ENCODE data around the gene WDR74. TPM values are rescaled to one million over a fixed set of nuclear protein-coding genes. Genes with fewer than 3 reads are reported as not detected.
A peak's percentile ranks its signal among the peaks of the same experiment; 100 is the strongest.

WDR74 gene
- total and polyA plus RNA-seq, 9 of the 15 experiments (the other 6 are each of a cell fraction or from before 2014, with no cell fraction given), result 32.7 to 210 (median 114) TPM

DNA sequence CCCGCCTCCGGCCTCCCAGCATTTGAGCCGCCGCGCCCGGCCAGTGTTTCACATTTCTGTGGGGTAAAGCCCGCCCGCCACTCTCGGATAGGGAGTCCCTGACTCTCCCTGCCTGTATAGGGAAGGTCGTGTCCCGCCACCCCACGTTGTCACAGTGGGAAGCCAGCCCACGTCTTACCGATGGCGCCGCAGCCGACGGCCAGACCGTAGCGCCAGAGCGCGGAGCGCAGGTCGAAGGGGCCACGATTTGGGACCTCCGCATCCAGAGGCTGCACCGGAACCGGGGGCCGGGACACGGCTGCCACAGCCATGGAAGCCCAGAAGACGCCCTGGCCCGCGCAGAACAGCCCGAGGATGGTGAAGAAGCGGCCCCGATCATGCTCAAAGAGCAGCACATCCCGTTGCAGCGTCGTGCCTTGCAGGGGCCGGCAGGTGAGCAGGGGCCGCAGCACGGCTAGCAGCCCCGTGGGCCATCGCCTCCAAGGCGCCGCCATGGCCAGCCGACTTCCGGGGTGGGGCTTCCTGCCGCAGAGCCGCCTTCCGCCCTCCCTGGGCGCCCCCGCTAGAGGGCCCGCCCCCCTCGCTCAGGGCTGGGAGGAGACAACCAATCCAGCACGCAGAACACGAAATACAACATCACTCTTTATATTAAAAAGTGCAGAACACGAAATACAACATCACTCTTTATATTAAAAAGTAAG, 47.7 kb downstream of the WDR74 start, which contains the start of gene TMEM223 (continued):
- TF ChIP-seq, protein P1, sequence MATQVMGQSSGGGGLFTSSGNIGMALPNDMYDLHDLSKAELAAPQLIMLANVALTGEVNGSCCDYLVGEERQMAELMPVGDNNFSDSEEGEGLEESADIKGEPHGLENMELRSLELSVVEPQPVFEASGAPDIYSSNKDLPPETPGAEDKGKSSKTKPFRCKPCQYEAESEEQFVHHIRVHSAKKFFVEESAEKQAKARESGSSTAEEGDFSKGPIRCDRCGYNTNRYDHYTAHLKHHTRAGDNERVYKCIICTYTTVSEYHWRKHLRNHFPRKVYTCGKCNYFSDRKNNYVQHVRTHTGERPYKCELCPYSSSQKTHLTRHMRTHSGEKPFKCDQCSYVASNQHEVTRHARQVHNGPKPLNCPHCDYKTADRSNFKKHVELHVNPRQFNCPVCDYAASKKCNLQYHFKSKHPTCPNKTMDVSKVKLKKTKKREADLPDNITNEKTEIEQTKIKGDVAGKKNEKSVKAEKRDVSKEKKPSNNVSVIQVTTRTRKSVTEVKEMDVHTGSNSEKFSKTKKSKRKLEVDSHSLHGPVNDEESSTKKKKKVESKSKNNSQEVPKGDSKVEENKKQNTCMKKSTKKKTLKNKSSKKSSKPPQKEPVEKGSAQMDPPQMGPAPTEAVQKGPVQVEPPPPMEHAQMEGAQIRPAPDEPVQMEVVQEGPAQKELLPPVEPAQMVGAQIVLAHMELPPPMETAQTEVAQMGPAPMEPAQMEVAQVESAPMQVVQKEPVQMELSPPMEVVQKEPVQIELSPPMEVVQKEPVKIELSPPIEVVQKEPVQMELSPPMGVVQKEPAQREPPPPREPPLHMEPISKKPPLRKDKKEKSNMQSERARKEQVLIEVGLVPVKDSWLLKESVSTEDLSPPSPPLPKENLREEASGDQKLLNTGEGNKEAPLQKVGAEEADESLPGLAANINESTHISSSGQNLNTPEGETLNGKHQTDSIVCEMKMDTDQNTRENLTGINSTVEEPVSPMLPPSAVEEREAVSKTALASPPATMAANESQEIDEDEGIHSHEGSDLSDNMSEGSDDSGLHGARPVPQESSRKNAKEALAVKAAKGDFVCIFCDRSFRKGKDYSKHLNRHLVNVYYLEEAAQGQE (IDR thresholded peaks at IDR 0.05; ENCODE audit: borderline replicate concordance), result no peak
- TF ChIP-seq, protein P1 (CRISPR knock-in tag; IDR thresholded peaks at IDR 0.05; ENCODE audit: low read depth), result no peak; the same call in 1 of the 2 replicates
- TF ChIP-seq, protein P2, sequence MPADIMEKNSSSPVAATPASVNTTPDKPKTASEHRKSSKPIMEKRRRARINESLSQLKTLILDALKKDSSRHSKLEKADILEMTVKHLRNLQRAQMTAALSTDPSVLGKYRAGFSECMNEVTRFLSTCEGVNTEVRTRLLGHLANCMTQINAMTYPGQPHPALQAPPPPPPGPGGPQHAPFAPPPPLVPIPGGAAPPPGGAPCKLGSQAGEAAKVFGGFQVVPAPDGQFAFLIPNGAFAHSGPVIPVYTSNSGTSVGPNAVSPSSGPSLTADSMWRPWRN (IDR thresholded peaks at IDR 0.05; ENCODE audit: low read depth), result no peak
- TF ChIP-seq, protein P3, sequence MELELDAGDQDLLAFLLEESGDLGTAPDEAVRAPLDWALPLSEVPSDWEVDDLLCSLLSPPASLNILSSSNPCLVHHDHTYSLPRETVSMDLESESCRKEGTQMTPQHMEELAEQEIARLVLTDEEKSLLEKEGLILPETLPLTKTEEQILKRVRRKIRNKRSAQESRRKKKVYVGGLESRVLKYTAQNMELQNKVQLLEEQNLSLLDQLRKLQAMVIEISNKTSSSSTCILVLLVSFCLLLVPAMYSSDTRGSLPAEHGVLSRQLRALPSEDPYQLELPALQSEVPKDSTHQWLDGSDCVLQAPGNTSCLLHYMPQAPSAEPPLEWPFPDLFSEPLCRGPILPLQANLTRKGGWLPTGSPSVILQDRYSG (tag; conservative IDR thresholded peaks at IDR 0.05; ENCODE audit: low read depth), result no peak
- TF ChIP-seq ZNF217 (CRISPR knock-in tag; IDR thresholded peaks at IDR 0.05) (no peak), ZNF239 (CRISPR knock-in tag; IDR thresholded peaks at IDR 0.05) (no peak), KAT7 (CRISPR knock-in tag; IDR thresholded peaks at IDR 0.05; ENCODE audit: borderline replicate concordance) (peak; percentile 91), POLR2AphosphoS5 (IDR thresholded peaks at IDR 0.05; ENCODE audit: control insufficient read depth, insufficient read depth, low read depth, low read length) (peak; percentile 81), ESRRA (IDR thresholded peaks at IDR 0.05; ENCODE audit: borderline replicate concordance, low read depth) (no peak; the same call in 1 of the 2 replicates), BRD9 (IDR thresholded peaks at IDR 0.05; ENCODE audit: low read depth, partially characterized antibody) (no peak)
- TF ChIP-seq, protein P4, sequence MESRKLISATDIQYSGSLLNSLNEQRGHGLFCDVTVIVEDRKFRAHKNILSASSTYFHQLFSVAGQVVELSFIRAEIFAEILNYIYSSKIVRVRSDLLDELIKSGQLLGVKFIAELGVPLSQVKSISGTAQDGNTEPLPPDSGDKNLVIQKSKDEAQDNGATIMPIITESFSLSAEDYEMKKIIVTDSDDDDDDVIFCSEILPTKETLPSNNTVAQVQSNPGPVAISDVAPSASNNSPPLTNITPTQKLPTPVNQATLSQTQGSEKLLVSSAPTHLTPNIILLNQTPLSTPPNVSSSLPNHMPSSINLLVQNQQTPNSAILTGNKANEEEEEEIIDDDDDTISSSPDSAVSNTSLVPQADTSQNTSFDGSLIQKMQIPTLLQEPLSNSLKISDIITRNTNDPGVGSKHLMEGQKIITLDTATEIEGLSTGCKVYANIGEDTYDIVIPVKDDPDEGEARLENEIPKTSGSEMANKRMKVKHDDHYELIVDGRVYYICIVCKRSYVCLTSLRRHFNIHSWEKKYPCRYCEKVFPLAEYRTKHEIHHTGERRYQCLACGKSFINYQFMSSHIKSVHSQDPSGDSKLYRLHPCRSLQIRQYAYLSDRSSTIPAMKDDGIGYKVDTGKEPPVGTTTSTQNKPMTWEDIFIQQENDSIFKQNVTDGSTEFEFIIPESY (CRISPR knock-in tag; IDR thresholded peaks at IDR 0.05), result peak; percentile 66
- TF ChIP-seq, protein P5, sequence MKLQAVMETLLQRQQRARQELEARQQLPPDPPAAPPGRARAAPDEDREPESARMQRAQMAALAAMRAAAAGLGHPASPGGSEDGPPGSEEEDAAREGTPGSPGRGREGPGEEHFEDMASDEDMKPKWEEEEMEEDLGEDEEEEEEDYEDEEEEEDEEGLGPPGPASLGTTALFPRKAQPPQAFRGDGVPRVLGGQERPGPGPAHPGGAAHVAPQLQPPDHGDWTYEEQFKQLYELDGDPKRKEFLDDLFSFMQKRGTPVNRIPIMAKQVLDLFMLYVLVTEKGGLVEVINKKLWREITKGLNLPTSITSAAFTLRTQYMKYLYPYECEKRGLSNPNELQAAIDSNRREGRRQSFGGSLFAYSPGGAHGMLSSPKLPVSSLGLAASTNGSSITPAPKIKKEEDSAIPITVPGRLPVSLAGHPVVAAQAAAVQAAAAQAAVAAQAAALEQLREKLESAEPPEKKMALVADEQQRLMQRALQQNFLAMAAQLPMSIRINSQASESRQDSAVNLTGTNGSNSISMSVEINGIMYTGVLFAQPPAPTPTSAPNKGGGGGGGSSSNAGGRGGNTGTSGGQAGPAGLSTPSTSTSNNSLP (IDR thresholded peaks at IDR 0.05; ENCODE audit: borderline replicate concordance, low read depth, low read length), result 0 out of 2 replicates have a peak, but pooled peaks have one; percentile 11

Measured in K562 (cell line).